PFSK-1 (cell line): Measurements from ENCODE around the gene OR11H7.

Experiments used
- REST ChIP-seq, 2 experiments: IDR thresholded peaks; 2 replicates each; pipeline versions ENCODE4 v1.6.1 to v1.8.0; 2011 to 2012; ENCODE audit warnings: low read depth in 2 of 2, low read length in 2 of 2, control low read depth in 1 of 2, inconsistent platforms in 1 of 2, mild to moderate bottlenecking in 1 of 2, moderate library complexity in 1 of 2; ENCODE audit not compliant: insufficient read depth in 1 of 2
- TAF1 ChIP-seq: IDR thresholded peaks from 2 replicates; pipeline ENCODE4 v1.6.1; 2012; ENCODE audit warnings: low read length, control low read depth, borderline replicate concordance; ENCODE audit not compliant: insufficient read depth

GRCh38 chr14:20223410-20223809 is 5.4 kb upstream of the OR11H7 start, which contains the start of gene OR11H6:
- no peak for TF ChIP-seq REST (IDR thresholded peaks at IDR 0.05; ENCODE audit: insufficient read depth in 1 of 2, low read depth in 2 of 2, low read length in 2 of 2)
- TF ChIP-seq TAF1 = no peak
